Measurements from ENCODE around the gene GTPBP8.

GTPBP8 gene

GRCh38 chr3:112990672-112991602 is at the start of gene GTPBP8:
GTPBP8 (plus strand) TSS chr3:112990984; CDS start chr3:112991000, 16 bp downstream.
- H3K4me1 Mint-ChIP-seq, result peaks cover 53% of the 10 kb centered on the region
- ATAC-seq (peak; percentile 94), DNase-seq (peak; percentile 75 to 87)
- H3K27ac Mint-ChIP-seq, result peak within 1 kb of the TSS; percentile 91 to 92
- no peaks in the 10 kb centered on the region for H3K9me3 Mint-ChIP-seq
- H3K27me3 Mint-ChIP-seq, result no peaks in the 10 kb centered on the region
- H3K4me3 Mint-ChIP-seq, result peak within 1 kb of the TSS; percentile 85

DNA sequence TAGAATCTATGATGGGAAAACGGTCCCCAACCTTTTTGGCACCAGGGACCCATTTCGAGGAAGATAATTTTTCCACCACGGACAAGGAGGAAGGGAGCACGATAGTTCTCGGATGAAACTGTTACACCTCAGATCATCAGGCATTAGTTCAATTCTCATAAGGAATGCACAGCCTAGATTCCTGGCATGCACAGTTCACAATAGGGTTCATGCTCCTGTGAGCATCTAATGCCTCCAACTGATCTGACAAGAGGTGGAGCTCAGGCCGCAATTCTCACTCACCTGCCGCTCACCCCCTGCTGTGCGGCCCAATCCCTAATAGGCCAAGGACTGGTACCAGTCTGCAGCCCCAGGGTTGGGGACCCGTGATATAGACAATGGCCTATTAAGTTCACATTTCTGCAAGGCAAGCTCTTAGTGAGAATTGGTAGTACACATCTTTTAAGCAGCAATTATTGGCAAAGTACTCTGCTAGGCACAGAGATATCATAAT is 42.4 kb upstream of the GTPBP8 start:
- DNase-seq (no peak), ATAC-seq (no peak)
- no peak overlapping the region for H3K27ac Mint-ChIP-seq
- H3K27me3 Mint-ChIP-seq, result no peaks in the 10 kb centered on the region
- peaks cover 19% of the 10 kb centered on the region for H3K4me1 Mint-ChIP-seq
- H3K4me3 Mint-ChIP-seq, result no peak overlapping the region
- H3K9me3 Mint-ChIP-seq, result peaks cover 10 to 33% of the 10 kb centered on the region in 2 donors

- H3K4me3 Mint-ChIP-seq, result no peak overlapping the region
- H3K4me1 Mint-ChIP-seq, result peaks cover 22% of the 10 kb centered on the region
- no peak for DNase-seq
- H3K27me3 Mint-ChIP-seq, result no peaks in the 10 kb centered on the region
- H3K9me3 Mint-ChIP-seq, result peaks cover 10 to 17% of the 10 kb centered on the region in 2 donors
- H3K27ac Mint-ChIP-seq, result no peak overlapping the region
- no peak for ATAC-seq
These were observed 34.4 kb upstream of the GTPBP8 start for GRCh38 chr3:112956351-112956750.

- H3K9me3 Mint-ChIP-seq, result peaks cover 21 to 30% of the 10 kb centered on the region in 2 donors
These were observed 31.8 kb upstream of the GTPBP8 start for GRCh38 chr3:112958811-112959560.

GRCh38 chr3:112963683-112964082 is 27.1 kb upstream of the GTPBP8 start:
- no peak for ATAC-seq
- Mint-ChIP-seq H3K4me1 (peaks cover 53% of the 10 kb centered on the region), H3K27me3 (no peaks in the 10 kb centered on the region), H3K9me3 (peaks cover 23 to 30% of the 10 kb centered on the region in 2 donors), H3K27ac (no peak overlapping the region), H3K4me3 (no peak overlapping the region)
- DNase-seq, result no peak

More at GRCh38 chr3:112958811-112959560, 31.8 kb upstream of the GTPBP8 start:
- peak overlapping the region; percentile 66 to 68 for H3K4me3 Mint-ChIP-seq
- DNase-seq (no peak), ATAC-seq (peak; percentile 60)
- peaks cover 28% of the 10 kb centered on the region for H3K4me1 Mint-ChIP-seq
- H3K27ac Mint-ChIP-seq, result no peak overlapping the region
- no peaks in the 10 kb centered on the region for H3K27me3 Mint-ChIP-seq

- Mint-ChIP-seq H3K27me3 (no peaks in the 10 kb centered on the region), H3K4me3 (no peak overlapping the region), H3K27ac (no peak overlapping the region), H3K9me3 (peaks cover 23 to 30% of the 10 kb centered on the region in 2 donors), H3K4me1 (peaks cover 47% of the 10 kb centered on the region)
- DNase-seq, result no peak
- ATAC-seq, result no peak
These were observed 25.1 kb upstream of the GTPBP8 start for GRCh38 chr3:112965656-112966055.

- Mint-ChIP-seq H3K27me3 (no peaks in the 10 kb centered on the region), H3K27ac (peak overlapping the region in 1 of 2 donors; percentile 9), H3K4me1 (peaks cover 54% of the 10 kb centered on the region), H3K9me3 (peaks cover 20 to 30% of the 10 kb centered on the region in 2 donors), H3K4me3 (peak overlapping the region; percentile 14 to 27)
- no peak for ATAC-seq
- no peak for DNase-seq
These were observed 24.2 kb upstream of the GTPBP8 start for GRCh38 chr3:112966633-112967032.

DNA sequence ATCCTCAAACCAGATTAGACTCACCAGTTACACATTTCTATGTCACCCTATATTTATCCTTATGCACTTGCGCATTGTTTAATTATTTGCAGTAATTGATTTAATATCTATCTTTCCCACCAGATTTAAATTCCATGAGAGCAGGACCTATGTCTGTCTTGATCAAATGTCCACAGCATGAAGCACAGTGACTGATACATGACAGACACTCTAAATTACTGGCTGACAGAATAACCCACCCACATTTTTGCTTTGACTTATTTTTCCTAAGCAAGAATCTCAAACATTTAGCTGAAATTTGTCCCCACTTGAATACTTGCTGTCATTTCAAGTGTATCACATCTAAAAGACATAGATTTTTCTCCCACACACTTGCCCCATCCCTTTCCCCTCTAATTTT is 23.4 kb upstream of the GTPBP8 start:
- Mint-ChIP-seq H3K9me3 (peaks cover 18 to 30% of the 10 kb centered on the region in 2 donors), H3K4me3 (peak overlapping the region; percentile 14 to 27), H3K4me1 (peaks cover 58% of the 10 kb centered on the region), H3K27me3 (no peaks in the 10 kb centered on the region), H3K27ac (peak overlapping the region in 1 of 2 donors; percentile 9)
- DNase-seq, result no peak
- ATAC-seq, result no peak

DNA sequence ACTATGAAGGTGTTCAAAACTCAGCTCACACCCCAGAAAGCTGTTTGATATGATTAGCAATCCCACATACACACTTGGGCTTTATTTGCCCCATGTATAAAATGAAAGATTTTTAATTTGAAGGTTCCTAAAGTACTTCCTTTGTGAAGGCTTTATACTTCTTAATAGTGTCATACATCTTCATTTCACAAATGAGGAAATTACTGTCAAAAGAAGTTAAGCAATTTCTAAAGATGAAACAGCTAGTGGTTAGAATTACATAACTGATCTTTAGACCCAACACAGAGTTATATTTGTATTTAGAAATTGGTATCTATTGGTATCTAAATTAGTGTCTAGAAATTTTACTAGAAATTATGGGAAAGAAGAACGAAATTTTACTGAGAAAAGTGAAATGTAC is 23.0 kb upstream of the GTPBP8 start:
- Mint-ChIP-seq H3K27me3 (no peaks in the 10 kb centered on the region), H3K4me1 (peaks cover 62% of the 10 kb centered on the region), H3K27ac (no peak overlapping the region), H3K9me3 (peaks cover 17 to 27% of the 10 kb centered on the region in 2 donors), H3K4me3 (no peak overlapping the region)
- DNase-seq (no peak), ATAC-seq (no peak)

DNA sequence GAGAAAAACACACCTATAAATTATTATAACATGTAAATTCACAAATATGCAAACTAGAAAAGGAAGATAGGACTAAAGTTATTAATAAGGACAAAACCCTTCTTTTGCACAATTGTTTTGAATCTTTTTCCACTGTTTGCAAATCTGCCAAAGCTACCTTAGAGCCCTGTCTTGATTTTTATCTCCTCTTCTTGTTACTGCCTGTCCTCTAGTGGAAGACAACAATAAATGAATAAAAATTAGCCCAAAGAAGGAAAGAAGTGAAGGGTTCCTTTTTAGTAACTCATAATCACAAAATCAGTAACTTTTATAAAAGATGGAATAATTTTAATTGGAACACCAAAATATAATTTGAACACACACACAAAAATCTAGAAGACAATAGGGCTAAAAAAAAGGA is 18.6 kb upstream of the GTPBP8 start:
- Mint-ChIP-seq H3K27me3 (no peaks in the 10 kb centered on the region), H3K4me1 (peaks cover 86% of the 10 kb centered on the region), H3K9me3 (no peaks in the 10 kb centered on the region), H3K27ac (no peak overlapping the region), H3K4me3 (peak overlapping the region in 1 of 2 donors; percentile 47)
- ATAC-seq, result no peak
- DNase-seq, result no peak

GRCh38 chr3:112973325-112974177 is 17.2 kb upstream of the GTPBP8 start:
- peak overlapping the region; percentile 57 to 82 for H3K27ac Mint-ChIP-seq
- no peaks in the 10 kb centered on the region for H3K9me3 Mint-ChIP-seq
- DNase-seq, result peak; percentile 39 to 55
- H3K4me3 Mint-ChIP-seq, result peak overlapping the region; percentile 85 to 88
- peaks cover 87% of the 10 kb centered on the region for H3K4me1 Mint-ChIP-seq
- ATAC-seq, result peak; percentile 92
- H3K27me3 Mint-ChIP-seq, result no peaks in the 10 kb centered on the region

DNA sequence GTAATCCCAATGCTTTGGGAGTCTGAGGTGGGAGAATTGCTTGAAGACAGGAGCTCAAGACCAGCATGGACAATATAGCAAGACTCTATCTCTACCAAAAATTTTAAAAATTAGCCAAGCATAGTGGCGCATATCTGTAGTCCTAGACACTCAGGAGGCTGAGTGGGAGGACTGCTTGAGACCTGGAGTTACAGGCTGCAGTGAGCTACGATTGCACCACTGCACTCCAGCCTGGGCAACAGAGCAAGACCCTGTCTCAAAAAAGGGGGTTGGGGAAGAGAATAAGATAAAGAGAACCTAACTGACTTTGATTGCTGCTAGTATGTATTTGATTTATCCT is 16.6 kb upstream of the GTPBP8 start:
- peak overlapping the region; percentile 89 to 94 for H3K27ac Mint-ChIP-seq
- ATAC-seq (peak; percentile 28), DNase-seq (no peak)
- peak overlapping the region; percentile 85 to 88 for H3K4me3 Mint-ChIP-seq
- H3K27me3 Mint-ChIP-seq, result no peaks in the 10 kb centered on the region
- peaks cover 85% of the 10 kb centered on the region for H3K4me1 Mint-ChIP-seq
- no peaks in the 10 kb centered on the region for H3K9me3 Mint-ChIP-seq

DNA sequence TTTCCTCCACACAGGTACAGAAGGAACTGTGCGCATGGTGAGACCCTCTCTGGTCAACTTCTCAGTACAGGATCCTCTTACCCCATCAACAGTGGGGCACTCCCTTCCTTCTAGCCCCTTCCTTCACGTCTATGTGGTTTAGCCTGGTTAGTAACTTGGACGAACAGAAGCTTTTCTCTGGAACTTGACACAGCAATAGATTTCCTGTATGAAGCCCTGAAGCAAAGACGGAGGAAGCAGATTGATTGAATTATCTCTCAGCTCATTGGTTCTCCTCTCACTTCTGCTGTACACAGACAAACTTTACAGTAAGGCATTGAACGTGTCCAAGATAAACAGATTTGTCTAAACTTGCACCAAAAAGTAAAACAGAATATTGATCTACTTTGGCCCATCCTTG is 15.9 kb upstream of the GTPBP8 start, which contains the start of gene CD200R1:
Gene CD200R1 (minus strand): TSS at position 210 of the 400 bp plus-strand sequence. CDS start 246 bp downstream, outside the sequence.
- Mint-ChIP-seq H3K4me1 (peaks cover 86% of the 10 kb centered on the region), H3K27ac (peak within 1 kb of the TSS; percentile 89 to 94), H3K4me3 (peak within 1 kb of the TSS; percentile 85 to 88), H3K9me3 (no peaks in the 10 kb centered on the region), H3K27me3 (no peaks in the 10 kb centered on the region)
- ATAC-seq (no peak), DNase-seq (no peak)

GRCh38 chr3:112976001-112976400 is 14.8 kb upstream of the GTPBP8 start:
- no peaks in the 10 kb centered on the region for H3K27me3 Mint-ChIP-seq
- no peak for ATAC-seq
- H3K4me1 Mint-ChIP-seq, result peaks cover 81% of the 10 kb centered on the region

GRCh38 chr3:112976953-112977352 is 13.8 kb upstream of the GTPBP8 start:
- Mint-ChIP-seq H3K9me3 (no peaks in the 10 kb centered on the region), H3K27ac (no peak overlapping the region), H3K27me3 (no peaks in the 10 kb centered on the region), H3K4me3 (peak overlapping the region in 1 of 2 donors; percentile 16), H3K4me1 (peaks cover 71% of the 10 kb centered on the region)
- ATAC-seq, result no peak
- DNase-seq, result no peak

More at GRCh38 chr3:112976001-112976400, 14.8 kb upstream of the GTPBP8 start:
- Mint-ChIP-seq H3K27ac (peak overlapping the region in 1 of 2 donors; percentile 10), H3K9me3 (no peaks in the 10 kb centered on the region), H3K4me3 (peak overlapping the region; percentile 18 to 22)
- no peak for DNase-seq

Measured in stimulated activated naive CD8-positive, alpha-beta T cell treated with anti-CD3 and anti-CD28 coated beads, Interleukin-15, amount 100 ng/mL, for 72 hours (primary cell).